Osteocyte (in vitro differentiated cells): ENCODE results near the gene GALNT15. TPM values are rescaled to one million over a fixed set of nuclear protein-coding genes. Genes with fewer than 3 reads are reported as not detected.
A peak's percentile ranks its signal among the peaks of the same experiment; 100 is the strongest.

Source experiments
- DNase-seq: peaks from one replicate; pipeline ENCODE4 v3.0.0; 2021; ENCODE audit warnings: mixed read lengths; ENCODE audit not compliant: unreplicated experiment; ENCODE audit errors: extremely low spot score
- H3K27ac Mint-ChIP-seq: one replicate; pipeline ENCODE4 v1.8.0; 2021; ENCODE audit warnings: mild to moderate bottlenecking, mixed read lengths; ENCODE audit not compliant: unreplicated experiment
- H3K27me3 Mint-ChIP-seq: one replicate; pipeline ENCODE4 v1.8.0; 2021; ENCODE audit warnings: mixed read lengths; ENCODE audit not compliant: unreplicated experiment
- H3K36me3 Mint-ChIP-seq: one replicate; pipeline ENCODE4 v1.8.0; 2021; ENCODE audit warnings: mixed read lengths; ENCODE audit not compliant: unreplicated experiment
- H3K4me1 Mint-ChIP-seq: one replicate; pipeline ENCODE4 v1.8.0; 2021; ENCODE audit warnings: mixed read lengths; ENCODE audit not compliant: unreplicated experiment
- H3K4me3 Mint-ChIP-seq: one replicate; pipeline ENCODE4 v1.8.0; 2021; ENCODE audit warnings: mild to moderate bottlenecking, moderate library complexity, mixed read lengths; ENCODE audit not compliant: unreplicated experiment
- H3K9me3 Mint-ChIP-seq: one replicate; pipeline ENCODE4 v1.8.0; 2021; ENCODE audit warnings: mixed read lengths; ENCODE audit not compliant: unreplicated experiment
- CTCF ChIP-seq: fragments of 200-600 bp; sonication (generic); IDR thresholded peaks from 2 replicates; pipeline ENCODE4 v1.5.0; 2021; ENCODE audit warnings: antibody characterized with exemption, mild to moderate bottlenecking, moderate library complexity
- total RNA-seq: library from RNA; stranded (reverse); gene quantifications from 2 replicates; pipeline ENCODE4 v1.2.1, GENCODE V29; 2021

The GALNT15 gene
- total RNA-seq, 1 donor from 2014 or later = 0.56 TPM

- Mint-ChIP-seq H3K27ac (peak overlapping the region; percentile 8), H3K36me3 (no peaks in the 10 kb centered on the region), H3K9me3 (no peaks in the 10 kb centered on the region), H3K27me3 (no peaks in the 10 kb centered on the region), H3K4me1 (peaks cover 14% of the 10 kb centered on the region), H3K4me3 (no peak overlapping the region)
- no peak for DNase-seq
- no peak for TF ChIP-seq CTCF
These were observed 65.3 kb downstream of the GALNT15 start for GRCh38 chr3:16239780-16240179.

- no peak for TF ChIP-seq CTCF
- Mint-ChIP-seq H3K36me3 (no peaks in the 10 kb centered on the region), H3K4me1 (peaks cover 14% of the 10 kb centered on the region), H3K4me3 (no peak overlapping the region), H3K27me3 (no peaks in the 10 kb centered on the region), H3K9me3 (no peaks in the 10 kb centered on the region), H3K27ac (peak overlapping the region; percentile 12)
- no peak for DNase-seq
These were observed 65.9 kb downstream of the GALNT15 start for GRCh38 chr3:16240229-16241023.

GRCh38 chr3:16241225-16241624, 66.7 kb downstream of the GALNT15 start:
- no peak for DNase-seq
- TF ChIP-seq CTCF = no peak
- no peaks in the 10 kb centered on the region for H3K9me3 Mint-ChIP-seq
- H3K4me1 Mint-ChIP-seq = peaks cover 14% of the 10 kb centered on the region
- no peak overlapping the region for H3K27ac Mint-ChIP-seq
- no peaks in the 10 kb centered on the region for H3K36me3 Mint-ChIP-seq
- no peak overlapping the region for H3K4me3 Mint-ChIP-seq
- no peaks in the 10 kb centered on the region for H3K27me3 Mint-ChIP-seq

GRCh38 chr3:16242177-16242576, 67.7 kb downstream of the GALNT15 start:
- Mint-ChIP-seq H3K4me3 (no peak overlapping the region), H3K27me3 (no peaks in the 10 kb centered on the region), H3K9me3 (no peaks in the 10 kb centered on the region), H3K36me3 (no peaks in the 10 kb centered on the region), H3K27ac (no peak overlapping the region), H3K4me1 (peaks cover 14% of the 10 kb centered on the region)
- no peak for DNase-seq
- TF ChIP-seq CTCF = no peak

- no peaks in the 10 kb centered on the region for H3K9me3 Mint-ChIP-seq
- no peak for TF ChIP-seq CTCF
- no peaks in the 10 kb centered on the region for H3K36me3 Mint-ChIP-seq
- H3K4me1 Mint-ChIP-seq = peaks cover 14% of the 10 kb centered on the region
- no peak for DNase-seq
- H3K27me3 Mint-ChIP-seq = no peaks in the 10 kb centered on the region
- H3K27ac Mint-ChIP-seq = no peak overlapping the region
- no peak overlapping the region for H3K4me3 Mint-ChIP-seq
These were observed 69.4 kb downstream of the GALNT15 start for GRCh38 chr3:16243706-16244490.
